ENCODE measurements around the gene OCRL.

The OCRL gene

DNA sequence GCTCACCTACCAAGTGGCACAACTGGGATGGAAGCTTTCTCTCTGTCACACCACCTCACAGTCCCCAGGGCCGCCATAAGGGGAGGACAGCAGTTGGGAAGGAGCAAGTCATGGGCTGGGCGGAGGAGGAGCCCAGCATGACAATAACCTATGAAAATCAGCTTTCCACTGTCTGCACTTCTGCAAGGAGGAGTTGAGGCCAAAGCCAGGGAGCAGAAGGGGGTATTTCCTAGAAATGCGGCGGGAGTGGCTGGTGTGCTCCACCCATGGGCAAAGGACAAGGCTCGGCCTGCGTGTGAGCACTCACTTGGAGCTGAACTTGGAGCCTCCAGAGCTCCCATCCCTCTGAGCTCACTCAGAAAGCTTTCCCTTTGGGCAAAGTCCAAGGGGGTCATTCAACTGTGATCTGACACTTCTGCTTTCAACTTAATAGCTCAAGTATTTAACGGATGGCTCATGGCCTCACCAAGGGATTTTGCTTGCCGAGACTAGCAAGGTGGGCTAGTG, 96.2 kb downstream of the OCRL start:
- peak; percentile 39 for DNase-seq (ENCODE audit: low spot score)

DNA sequence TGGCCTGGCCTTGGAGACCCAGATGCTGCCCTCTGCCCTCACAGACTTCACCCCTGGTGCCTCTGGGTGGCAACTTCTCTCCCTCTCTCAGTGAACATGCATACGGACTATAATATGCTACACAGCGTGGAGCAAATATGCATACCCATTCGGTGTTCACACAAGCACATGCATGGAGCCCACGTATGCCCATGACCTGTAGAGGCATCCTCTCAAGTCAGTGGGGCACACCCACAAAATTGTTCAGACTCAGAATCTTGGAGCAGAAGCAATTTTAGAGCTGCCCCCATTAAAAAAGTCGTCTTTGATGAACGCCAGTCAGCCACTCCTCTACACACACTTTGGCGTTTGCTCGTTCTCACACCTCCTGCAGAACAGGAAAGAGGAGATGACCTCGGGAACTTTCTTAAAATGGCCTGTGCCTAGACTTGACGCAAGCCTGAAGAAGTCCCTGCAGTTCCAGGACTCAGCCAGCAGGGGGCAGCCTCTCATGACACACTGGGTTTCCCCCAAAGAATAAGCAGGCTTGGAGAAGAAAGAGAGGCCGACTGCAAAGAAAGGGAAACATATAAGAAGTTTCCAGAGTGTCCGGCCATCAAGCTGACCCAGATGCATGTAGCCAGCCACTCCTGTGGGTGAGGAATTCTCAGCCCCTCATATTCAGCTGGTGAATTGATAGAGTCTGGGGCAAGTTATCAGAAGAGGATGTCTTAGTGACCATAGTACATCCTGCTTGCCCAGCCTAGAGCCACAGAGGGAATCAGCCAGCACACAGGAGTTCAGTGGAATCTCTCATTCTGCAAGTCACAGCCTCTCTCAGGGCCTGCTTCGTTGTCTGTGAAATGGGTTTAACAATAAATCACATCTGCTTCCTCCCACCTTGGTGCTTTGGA, 97.4 kb downstream of the OCRL start:
- peak; percentile 30 for DNase-seq (ENCODE audit: low spot score)

DNA sequence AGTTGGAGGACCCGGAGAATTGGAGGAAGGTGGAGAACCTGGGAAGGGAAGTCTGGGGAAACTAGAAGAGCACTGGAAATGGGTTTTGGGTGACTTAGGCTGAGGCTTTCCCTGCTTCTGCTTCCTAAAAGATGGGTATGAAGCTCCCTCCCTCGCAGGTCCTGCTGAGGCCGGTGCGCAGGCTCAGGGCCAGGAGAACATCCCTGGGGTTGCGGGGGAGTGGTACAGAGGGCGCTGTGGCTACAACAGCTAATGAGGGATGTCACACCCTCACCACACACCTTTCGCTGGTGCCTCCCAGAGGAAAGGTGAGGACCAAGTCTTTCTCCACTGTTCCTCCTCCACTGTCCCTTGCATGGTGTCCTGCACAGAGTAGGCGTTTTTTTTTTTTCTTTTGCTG, 98.9 kb downstream of the OCRL start:
- no peak for DNase-seq (ENCODE audit: low spot score)

DNA sequence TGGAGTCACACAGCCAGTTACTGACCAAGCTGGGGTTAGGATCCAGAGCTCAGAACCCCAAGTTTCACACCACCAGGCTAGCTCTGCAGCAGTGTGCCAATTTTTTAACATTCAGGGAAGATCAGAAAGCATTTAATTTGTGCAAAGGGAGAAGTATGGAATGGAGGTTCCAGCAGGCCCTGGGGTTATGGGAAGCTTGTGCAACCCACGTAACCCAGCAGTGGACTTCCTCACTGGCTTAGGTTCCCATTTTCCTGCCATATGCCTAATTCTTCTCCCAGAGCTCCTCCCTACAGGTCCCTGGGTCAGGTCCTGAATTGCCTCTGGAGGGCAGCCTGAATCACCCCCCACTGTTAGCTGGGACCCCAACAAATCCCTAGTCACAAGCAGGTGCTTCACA, 100.7 kb downstream of the OCRL start:
- no peak for DNase-seq (ENCODE audit: low spot score)

DNA sequence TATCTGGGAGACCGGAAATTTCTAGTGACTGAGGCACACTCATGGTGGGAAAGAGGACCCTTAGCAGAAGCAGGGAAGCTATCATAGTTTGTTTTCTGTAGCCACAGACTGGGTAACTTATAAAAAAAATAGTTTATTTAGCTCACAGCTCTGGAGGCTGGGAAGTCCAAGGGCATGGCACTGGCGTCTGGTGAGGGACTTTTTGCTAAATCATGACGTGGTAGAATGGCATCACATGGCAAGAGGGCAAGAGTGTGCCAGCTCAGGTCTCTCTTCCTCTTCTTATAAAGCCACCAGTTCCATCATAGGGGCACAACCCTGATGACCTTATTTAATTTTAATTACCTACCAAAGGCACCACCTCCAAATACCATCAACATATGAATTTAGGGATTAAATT, 101.4 kb downstream of the OCRL start:
- no peak for DNase-seq (ENCODE audit: low spot score)

DNA sequence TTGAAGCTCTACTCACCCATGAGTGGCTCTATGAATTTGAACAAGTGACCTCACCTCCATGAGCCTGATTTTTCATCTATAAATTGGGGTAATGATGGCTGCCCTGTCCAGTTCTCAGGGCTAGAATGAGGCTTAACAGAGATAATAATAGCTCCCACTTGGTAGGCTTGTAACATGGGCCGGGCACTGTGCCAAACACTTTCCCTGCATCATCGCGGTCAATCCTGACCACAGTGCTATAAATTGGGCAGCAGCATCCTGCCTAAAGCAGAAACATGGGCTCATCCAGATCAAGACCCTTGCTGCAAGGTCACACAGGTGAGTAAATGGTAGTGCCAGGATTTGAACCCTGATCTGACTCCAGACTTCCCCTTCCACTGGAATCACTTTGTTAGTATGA, 101.9 kb downstream of the OCRL start:
- DNase-seq (ENCODE audit: low spot score): no peak

Measured in LoVo (cell line).